Measurements from ENCODE around the gene GIPC2.

DNA sequence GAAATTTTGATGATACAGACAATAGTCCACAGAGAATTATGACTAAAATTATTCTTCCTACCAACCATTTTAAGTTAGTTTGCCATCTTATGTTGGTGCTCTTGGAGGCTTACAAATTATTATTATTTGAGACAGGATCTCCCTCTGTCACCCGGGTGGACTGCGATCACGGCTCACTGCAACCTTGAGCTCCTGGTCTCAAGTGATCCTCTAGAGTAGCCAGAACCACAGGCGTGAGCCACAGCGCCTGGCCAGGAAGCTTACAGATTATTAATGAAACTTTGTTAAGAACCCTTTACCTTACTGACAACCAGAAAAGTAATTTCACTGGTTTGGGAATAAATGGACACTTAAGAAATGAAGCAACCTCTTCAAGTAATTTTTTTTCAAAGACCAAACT, 49.0 kb upstream of the GIPC2 start:
- TF ChIP-seq GATA3 (IDR thresholded peaks at IDR 0.05; ENCODE audit: low read depth, low read length) (no peak), GATA2 (IDR thresholded peaks at IDR 0.05; ENCODE audit: low read depth, low read length) (no peak)

Measured in SH-SY5Y (cell line).